ENCODE measurements around the gene DYNLT2B.

DNA sequence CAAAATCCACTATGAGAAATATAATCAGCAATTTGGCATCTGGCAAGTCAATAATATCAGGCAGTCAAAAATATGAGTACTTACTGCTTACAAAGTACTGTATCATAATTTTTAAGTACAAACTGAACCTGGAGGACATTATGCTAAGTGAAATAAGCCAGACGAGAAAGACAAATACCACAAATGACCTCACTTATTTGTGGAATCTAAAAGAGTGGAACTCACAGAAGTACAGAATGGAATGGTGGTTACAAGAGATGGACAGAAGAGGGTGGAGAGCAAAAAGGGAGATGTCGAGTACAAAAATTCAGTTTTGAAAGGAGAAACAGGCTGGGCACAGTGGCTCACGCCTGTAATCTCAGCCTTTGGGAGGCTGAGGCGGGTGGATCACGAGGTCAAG lies 42.9 kb downstream of the DYNLT2B start:
- TF ChIP-seq POLR2A (IDR thresholded peaks at IDR 0.05) (no peak), POLR2AphosphoS5 (IDR thresholded peaks at IDR 0.05; ENCODE audit: insufficient read depth in 1 of 2, low read depth in 1 of 2) (no peak)
- TF ChIP-seq, protein P1, sequence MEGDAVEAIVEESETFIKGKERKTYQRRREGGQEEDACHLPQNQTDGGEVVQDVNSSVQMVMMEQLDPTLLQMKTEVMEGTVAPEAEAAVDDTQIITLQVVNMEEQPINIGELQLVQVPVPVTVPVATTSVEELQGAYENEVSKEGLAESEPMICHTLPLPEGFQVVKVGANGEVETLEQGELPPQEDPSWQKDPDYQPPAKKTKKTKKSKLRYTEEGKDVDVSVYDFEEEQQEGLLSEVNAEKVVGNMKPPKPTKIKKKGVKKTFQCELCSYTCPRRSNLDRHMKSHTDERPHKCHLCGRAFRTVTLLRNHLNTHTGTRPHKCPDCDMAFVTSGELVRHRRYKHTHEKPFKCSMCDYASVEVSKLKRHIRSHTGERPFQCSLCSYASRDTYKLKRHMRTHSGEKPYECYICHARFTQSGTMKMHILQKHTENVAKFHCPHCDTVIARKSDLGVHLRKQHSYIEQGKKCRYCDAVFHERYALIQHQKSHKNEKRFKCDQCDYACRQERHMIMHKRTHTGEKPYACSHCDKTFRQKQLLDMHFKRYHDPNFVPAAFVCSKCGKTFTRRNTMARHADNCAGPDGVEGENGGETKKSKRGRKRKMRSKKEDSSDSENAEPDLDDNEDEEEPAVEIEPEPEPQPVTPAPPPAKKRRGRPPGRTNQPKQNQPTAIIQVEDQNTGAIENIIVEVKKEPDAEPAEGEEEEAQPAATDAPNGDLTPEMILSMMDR (IDR thresholded peaks at IDR 0.05): no peak

Measured in vagina (tissue), 2 donors.